Renal cortical epithelial cell (primary cell): Measurements from ENCODE around the gene SEZ6. TPM values are rescaled to one million over a fixed set of nuclear protein-coding genes. Genes with fewer than 3 reads are reported as not detected.

ENCODE experiments used
- DNase-seq: peaks from one replicate; pipeline ENCODE4 v3.0.0-alpha.2; 2011; ENCODE audit warnings: low read depth
- total RNA-seq: library from RNA; depleted of rRNA; stranded (reverse); fragments of >200 nt; gene quantifications from 2 replicates; pipeline ENCODE4 v1.2.3, GENCODE V29; 2014

The SEZ6 gene
- total RNA-seq, 1 donor from 2014 or later, result not detected

- peak; percentile 38 for DNase-seq
Measured at GRCh38 chr17:28953444-28954118, 52.3 kb downstream of the SEZ6 start.

DNA sequence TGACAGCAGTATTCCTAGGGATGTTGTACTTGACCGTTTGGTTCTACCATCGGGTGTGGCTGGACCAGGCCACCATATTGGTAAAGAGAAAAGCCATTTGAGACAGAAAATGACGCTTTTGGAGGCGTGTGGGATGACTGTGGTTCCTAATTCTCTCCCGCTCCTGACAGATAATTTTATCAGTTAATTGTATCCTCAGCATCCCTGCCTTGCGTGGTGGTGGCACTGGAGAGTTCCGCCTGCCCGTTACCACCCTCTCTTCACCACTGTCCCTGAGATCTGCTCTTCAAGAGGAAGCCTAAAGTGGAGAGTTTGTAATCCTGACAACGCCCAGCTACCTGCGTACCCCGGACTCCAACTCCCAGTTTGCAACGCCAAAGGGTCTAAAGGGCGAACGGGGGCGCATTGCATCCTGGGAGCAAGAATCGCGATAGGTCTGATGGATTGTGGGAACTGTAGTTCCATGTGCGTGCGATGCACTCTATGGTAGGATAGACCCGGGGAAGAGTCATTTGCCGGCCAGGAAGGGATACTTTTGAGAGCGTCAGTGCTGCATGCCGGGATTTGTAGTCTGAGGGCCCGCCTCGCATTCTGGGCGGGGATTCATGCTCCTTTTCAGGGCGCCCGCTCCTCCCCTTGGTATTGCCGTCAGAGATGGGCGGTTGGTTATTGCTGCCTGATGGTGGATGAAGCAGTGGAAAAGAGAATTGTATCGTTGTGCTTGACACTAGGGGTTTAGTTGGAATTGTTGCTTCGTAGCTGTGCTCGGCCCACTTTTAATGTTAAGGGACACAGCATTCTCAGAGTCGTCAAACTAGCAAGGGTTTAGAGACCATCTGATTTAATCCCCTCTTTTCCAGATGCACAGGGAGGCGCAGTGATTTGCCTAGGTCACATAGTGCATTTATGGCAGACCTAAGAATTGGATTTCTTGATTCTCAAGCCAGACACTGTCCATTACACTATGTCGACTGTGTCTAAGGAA lies 53.5 kb downstream of the SEZ6 start:
- peak; percentile 99 for DNase-seq

DNA sequence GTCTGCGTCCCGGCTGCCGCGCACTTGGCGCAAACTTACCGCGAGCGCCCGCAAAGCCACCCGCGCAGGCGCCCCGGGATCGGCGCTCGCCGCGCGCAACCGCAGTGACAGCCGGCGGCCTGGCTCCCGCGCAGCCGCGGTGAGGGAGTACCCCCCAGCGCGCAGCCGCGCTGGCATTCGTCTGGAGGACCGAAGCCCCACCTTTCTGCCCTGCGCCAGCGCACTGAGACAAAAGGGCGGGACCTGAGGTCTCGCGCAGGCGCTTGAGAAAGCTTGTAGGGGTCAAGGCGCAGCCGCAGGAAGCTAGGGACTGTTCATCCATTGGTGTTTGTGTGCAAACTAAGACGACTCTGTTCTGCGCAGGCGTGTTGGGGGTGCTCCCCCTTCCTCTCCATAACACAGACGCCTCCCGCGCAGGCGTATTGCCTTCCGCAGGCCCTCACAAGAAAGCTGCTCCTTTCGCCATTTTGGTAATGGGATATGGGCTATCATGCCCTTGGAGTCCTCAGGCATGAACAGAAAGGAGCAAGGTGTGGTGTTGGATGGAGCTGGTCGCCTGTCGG lies 54.3 kb downstream of the SEZ6 start, which contains the start of gene PHF12:
Gene PHF12, minus strand, starts transcription at position 91 of the 563 bp plus-strand sequence. CDS start 558 bp downstream, outside the sequence.
- peak; percentile 100 for DNase-seq

- no peak for DNase-seq
Measured at GRCh38 chr17:28950752-28951427, 54.9 kb downstream of the SEZ6 start.

- DNase-seq, result no peak
Measured at GRCh38 chr17:28950017-28950751, 55.6 kb downstream of the SEZ6 start.

GRCh38 chr17:28949185-28950016 lies 56.4 kb downstream of the SEZ6 start:
- DNase-seq, result peak; percentile 46

DNA sequence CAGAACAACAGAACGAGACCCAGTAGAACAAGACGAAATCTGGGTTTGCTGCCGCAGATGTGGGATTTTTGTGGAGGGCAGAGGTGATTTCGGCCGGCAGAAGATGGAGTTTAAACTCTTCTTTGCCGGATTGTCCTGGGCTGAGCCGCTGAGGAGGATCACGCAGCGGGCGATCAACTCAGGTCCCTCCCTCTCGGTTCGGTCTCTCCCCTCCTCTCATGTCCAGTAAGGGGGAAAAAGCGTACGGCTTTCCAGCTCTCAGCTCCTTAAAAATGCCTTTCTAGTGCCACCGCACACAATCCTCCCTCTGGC lies 57.0 kb downstream of the SEZ6 start:
- no peak for DNase-seq

- no peak for DNase-seq
Measured at GRCh38 chr17:28948342-28948741, 57.5 kb downstream of the SEZ6 start.

DNA sequence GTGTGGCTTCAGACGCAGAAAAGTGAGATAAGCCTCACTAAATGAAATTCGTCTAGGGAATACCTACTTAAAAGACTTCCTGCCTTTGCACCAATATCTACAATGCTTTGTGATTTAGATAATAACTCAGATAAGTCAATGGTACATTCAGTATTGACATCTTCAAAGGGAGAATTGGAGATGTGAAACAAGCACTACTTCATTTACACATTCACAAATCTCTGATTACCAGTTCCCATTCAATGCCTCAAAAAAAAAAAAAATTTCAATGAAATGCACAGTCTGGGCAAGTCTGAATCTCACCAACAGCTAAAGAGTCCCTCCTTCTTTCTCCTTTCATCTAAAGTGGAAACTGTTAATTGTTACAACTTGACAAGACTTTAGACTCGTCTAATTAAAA lies 58.2 kb downstream of the SEZ6 start:
- no peak for DNase-seq

DNA sequence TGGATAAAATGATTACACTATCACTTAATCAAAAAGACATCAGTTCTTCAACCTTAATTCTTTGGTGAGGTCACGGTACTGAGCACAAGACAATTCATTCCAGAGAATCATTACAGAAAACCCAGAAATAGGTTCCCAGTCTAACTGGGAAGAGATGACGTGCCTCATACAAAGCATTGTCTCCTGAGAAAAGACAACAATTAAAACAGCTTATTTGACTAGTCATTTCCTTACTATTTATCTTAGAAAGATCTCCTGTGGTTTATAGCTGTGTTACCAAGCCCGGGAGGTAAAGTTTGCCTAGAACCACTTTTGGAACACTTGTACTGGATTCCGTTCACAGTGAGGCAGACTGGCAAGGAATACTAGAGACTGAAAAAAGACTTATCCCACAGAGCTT lies 59.6 kb downstream of the SEZ6 start:
- DNase-seq, result peak; percentile 92

DNA sequence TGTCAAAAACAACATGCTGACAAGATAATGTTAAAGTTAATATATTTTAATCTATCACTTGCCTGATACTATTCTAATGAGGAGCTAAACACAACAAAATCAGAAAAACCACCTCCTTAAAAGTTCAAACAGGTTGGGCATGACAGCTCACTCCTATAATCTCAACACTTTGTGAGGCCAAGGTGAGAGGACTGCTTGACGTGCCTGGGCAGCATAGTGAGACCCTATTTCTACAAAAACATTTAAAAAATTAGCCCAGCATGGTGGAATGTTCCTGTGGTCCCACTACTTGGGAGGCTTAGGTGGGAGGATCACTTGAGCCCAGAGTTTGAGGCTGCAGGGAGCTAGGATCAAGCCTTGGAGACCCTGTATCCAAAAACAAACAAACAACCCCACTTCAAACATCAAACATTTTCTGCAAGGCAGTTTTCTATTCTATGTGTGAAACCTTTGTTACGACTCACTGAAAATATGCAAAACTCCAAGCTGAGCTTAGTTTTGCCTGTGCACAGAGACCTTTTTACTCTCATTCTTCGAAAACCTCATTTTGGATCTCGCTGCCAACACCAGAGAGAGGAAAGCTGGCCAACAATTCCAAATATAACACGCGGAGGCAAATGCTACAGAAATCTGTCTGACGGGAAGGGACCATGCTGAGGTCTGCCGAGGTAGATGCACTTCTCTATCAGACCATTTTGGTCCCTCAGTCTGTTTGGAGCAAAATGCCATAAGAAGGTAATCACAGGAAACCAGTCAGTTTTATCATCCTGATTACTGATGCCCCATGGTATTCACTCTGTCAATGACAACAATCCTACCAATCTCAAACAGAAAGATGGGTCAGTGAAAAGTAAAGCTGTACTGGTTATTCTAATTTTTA lies 60.7 kb downstream of the SEZ6 start:
- no peak for DNase-seq

DNA sequence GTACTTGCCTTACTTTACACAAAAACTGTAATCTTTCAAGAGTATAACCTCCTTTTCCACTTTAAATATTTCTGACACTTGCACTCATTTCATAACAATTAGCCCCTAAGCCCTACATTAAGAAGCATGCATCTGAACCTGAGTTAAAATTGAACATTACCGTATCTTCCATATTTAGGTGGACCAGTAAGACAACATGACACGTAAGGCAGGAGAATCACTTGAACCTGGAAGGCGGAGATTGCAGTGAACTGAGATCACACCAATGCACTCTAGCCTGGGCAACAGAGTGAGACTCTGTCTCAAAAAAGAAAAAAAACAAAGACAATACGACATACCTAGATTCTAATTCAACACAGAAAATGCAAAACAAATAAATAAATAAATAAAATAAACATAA lies 61.5 kb downstream of the SEZ6 start:
- no peak for DNase-seq

DNA sequence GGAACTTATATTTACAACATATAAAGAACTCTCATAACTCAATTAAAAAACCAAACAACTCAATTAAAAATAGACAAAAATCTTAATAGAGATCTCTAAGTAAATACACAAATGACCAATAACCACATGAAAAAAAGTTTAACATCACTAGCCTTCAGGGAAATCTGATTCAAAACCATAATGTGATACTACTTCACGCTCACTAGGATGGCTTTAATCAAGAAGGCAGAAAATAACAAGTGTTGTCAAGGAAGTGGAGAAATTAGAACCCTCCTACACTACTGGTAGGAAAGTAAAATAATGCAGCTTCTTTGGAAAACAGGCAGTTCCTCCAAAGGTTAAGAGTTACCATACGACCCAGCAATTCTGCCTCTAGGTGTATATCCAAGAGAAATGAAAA lies 62.9 kb downstream of the SEZ6 start:
- no peak for DNase-seq

DNA sequence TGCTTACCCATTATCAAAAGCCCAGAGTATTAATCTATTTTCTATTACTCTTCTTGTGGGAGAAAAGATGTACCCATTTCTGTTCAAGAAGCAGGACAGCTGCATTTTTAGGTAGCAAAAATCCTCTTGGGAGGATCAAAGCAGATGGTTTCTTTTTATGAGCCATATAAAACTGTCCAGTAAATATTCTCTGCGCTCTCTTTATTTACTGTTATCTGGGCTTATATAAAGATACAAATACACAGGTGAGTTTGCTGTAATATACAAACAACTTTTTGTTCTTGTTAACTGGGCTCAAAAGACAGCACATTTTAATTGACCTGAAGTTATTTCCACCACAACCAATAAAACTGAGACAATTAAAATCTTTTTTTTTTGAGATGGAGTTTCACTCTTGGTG lies 64.6 kb downstream of the SEZ6 start:
- no peak for DNase-seq

GRCh38 chr17:28940675-28941074 lies 65.2 kb downstream of the SEZ6 start:
- DNase-seq, result no peak

DNA sequence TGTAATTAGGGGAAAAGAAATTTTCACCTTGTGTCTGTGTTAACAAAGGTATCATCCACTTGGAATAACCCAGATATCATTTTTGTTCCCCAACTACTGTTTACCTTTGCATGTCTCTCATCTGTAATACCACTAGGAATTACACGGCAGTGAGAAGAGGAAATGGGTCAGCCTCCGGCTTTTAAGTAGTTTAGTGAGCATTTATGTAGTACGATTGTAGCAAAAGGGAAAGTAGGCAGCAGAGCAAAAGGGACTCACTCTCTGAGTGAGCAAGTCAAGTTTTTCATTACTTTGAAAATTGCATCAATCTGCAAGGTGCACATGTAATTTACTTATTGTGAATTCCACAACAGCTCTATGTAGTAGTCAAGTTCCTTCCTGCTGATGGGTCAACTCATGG lies 65.7 kb downstream of the SEZ6 start:
- no peak for DNase-seq

- no peak for DNase-seq
Measured at GRCh38 chr17:28938552-28938951, 67.3 kb downstream of the SEZ6 start.

DNA sequence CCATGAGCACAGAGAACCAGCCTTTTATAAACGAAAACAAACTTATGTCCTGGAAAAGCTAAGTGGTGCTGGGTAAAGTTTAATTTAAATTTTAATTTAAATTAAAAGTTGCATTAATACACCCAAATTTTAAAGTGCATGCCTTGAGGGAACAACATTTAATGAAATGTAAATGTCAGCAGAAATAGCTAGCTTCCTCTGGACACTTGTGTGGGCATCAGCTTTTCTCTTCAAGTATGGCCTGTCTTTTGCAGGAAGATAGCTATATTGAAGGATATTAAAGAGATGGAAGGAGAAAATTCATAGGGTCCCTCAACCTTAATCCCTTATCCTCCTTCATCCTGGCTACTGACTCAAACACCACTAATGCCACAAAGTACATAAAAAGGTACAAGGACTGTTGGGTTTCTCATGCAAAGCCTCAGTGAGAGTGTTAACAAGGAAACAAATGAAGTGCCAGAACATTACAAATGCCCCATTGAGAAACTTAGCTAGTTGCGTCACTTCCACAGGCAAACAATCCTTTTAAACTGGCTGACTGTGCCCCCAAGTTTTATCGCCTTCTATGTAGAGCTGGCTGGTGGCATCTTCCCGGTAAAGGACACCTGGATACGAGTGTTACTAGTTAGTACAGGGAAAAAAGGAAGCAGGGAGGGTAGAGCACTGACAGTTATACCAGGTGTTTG lies 68.6 kb downstream of the SEZ6 start:
- DNase-seq, result peak; percentile 85
